Pancreas (tissue), 10 donors: ENCODE data around the gene DCC. TPM values are rescaled to one million over a fixed set of nuclear protein-coding genes. Genes with fewer than 3 reads are reported as not detected.

Source experiments
- ATAC-seq, 4 donors: fragments of 200-7000 bp; cut with Tn5 transposase; one replicate each; pipeline versions ENCODE4 v1.8.0 to v1.9.1; 2020; ENCODE audit warnings: mild to moderate bottlenecking in 4 of 4, moderate library complexity in 4 of 4
- DNase-seq, 6 donors: peaks; one replicate each; pipeline ENCODE4 v3.0.0-alpha.2; 2020
- FAIRE-seq: peaks from 2 replicates; lab custom pipeline; 2012; peaks lifted over from hg19 to GRCh38; lab: Jason Lieb, UNC
- H3K27ac ChIP-seq, 4 donors: fragments of 200-600 bp; sonication (generic); 1 replicate in 3 of 4; 2 replicates in 1 of 4; pipeline versions ENCODE4 v1.5.0 to v1.8.0; 2020
- H3K27me3 ChIP-seq, 4 donors: fragments of 200-600 bp; one replicate each; pipeline ENCODE4 v1.8.0; 2021
- H3K36me3 ChIP-seq, 3 donors: fragments of 200-600 bp; sonication (generic) in 1 of 3; one replicate each; pipeline versions ENCODE4 v1.5.0 to v1.8.0; 2020 to 2021
- H3K4me1 ChIP-seq, 3 donors: fragments of 200-600 bp; one replicate each; pipeline ENCODE4 v1.8.0; 2021
- H3K4me3 ChIP-seq, 4 donors: fragments of 200-600 bp; sonication (generic) in 2 of 4; one replicate each; pipeline versions ENCODE4 v1.5.0 to v1.8.0; 2020 to 2021
- H3K9me3 ChIP-seq, 4 donors: fragments of 200-600 bp; one replicate each; pipeline ENCODE4 v1.8.0; 2021
- CTCF ChIP-seq, 4 donors: fragments of 200-600 bp; sonication (generic) in 3 of 4; IDR thresholded peaks; one replicate each; pipeline versions ENCODE4 v1.5.0 to v1.8.0; 2021; ENCODE audit warnings: antibody characterized with exemption in 4 of 4
- WGBS, 2 donors: extraction: QIAGEN DNeasy Blood & Tissue Kit; methylation state at CpG; one replicate each; pipeline ENCODE4 v1.1.7; 2013; 5-methylcytosine and 5-hydroxymethylcytosine counted together
- intact Hi-C, 3 donors: fragments of 100-400 bp; cut with DNase I; formaldehyde crosslinking; loops; one replicate each; pipeline versions ENCODE4 v1.11.1 to v1.14.2; 2022
- polyA plus RNA-seq, 2 donors: library from polyadenylated mRNA; stranded (reverse); fragments of 200-250 nt; gene quantifications; one replicate each; pipeline ENCODE4 v1.2.3, GENCODE V29; 2013
- total RNA-seq, 6 donors: library from RNA; stranded (reverse); fragmentation: NEBNext Ultra II Directional in 4 of 6; extraction: Animal tissue kit (Norgen Biotek cat#: 25700) in 4 of 6; gene quantifications; one replicate each; pipeline versions ENCODE4 v1.2.1 to v1.2.4, GENCODE V29; 2021 to 2023
- donor health status: healthy with polysubstance abuse.
- donor health status: DM: no; HTN: no; CAD: no; lungs with moderate emphysema.
- donor health status: DM: no; HTN: no; CAD: no.
- donor health status: control.
- donor health status: control.
- donor health status: Bipolar disorder and iron deficiency.
- donor health status: DM: yes; HTN: yes; CAD: no.
- donor health status: DM: no; HTN: no; CAD: no.
- donor health status: DM: no; HTN: no; CAD: no.
- donor health status: DM: yes; HTN: yes; CAD: no.

DCC gene
- total and polyA plus RNA-seq, 8 donors: 0.18 to 0.44 (median 0.28) TPM; not detected in 1

GRCh38 chr18:52953387-52953786 is 613.4 kb downstream of the DCC start:
- TF ChIP-seq CTCF (IDR thresholded peaks at IDR 0.05): no peak
- H3K27me3 ChIP-seq: no peaks in the 10 kb centered on the region
- ATAC-seq: peak in 1 of 4 donors; percentile 18
- no peak overlapping the region for H3K4me3 ChIP-seq
- H3K4me1 ChIP-seq: no peaks in the 10 kb centered on the region
- no peak for FAIRE-seq
- no peaks in the 10 kb centered on the region for H3K9me3 ChIP-seq
- no peak for DNase-seq
- no peak overlapping the region for H3K27ac ChIP-seq
- intact Hi-C loops: no loop called here
- 16 to 18% methylated on average over 3 of the region's 3 CpGs for WGBS, 2 donors
- no peaks in the 10 kb centered on the region for H3K36me3 ChIP-seq

GRCh38 chr18:52963481-52963880 is 623.5 kb downstream of the DCC start:
- Histone ChIP-seq H3K4me3 (no peak overlapping the region), H3K36me3 (no peaks in the 10 kb centered on the region), H3K27ac (no peak overlapping the region), H3K9me3 (no peaks in the 10 kb centered on the region), H3K27me3 (no peaks in the 10 kb centered on the region), H3K4me1 (no peaks in the 10 kb centered on the region)
- intact Hi-C loops: no loop called here
- no peak for FAIRE-seq
- 60 to 70% methylated on average over 2 of the region's 2 CpGs for WGBS, 2 donors
- DNase-seq: no peak
- TF ChIP-seq CTCF (IDR thresholded peaks at IDR 0.05): no peak
- ATAC-seq: no peak

- no peaks in the 10 kb centered on the region for H3K27me3 ChIP-seq
- intact Hi-C loops: no loop called here
- ATAC-seq (no peak), DNase-seq (no peak), FAIRE-seq (no peak)
- H3K9me3 ChIP-seq: no peaks in the 10 kb centered on the region
- H3K27ac ChIP-seq: no peak overlapping the region
- H3K4me3 ChIP-seq: no peak overlapping the region
- 74 to 82% methylated on average over 2 of the region's 2 CpGs for WGBS, 2 donors
- H3K36me3 ChIP-seq: no peaks in the 10 kb centered on the region
- no peaks in the 10 kb centered on the region for H3K4me1 ChIP-seq
- TF ChIP-seq CTCF (IDR thresholded peaks at IDR 0.05): no peak
These were observed 630.7 kb downstream of the DCC start for GRCh38 chr18:52970686-52971085.

- no peak for ATAC-seq
- Histone ChIP-seq H3K36me3 (no peaks in the 10 kb centered on the region), H3K27me3 (no peaks in the 10 kb centered on the region), H3K9me3 (no peaks in the 10 kb centered on the region), H3K4me3 (no peak overlapping the region), H3K27ac (no peak overlapping the region), H3K4me1 (no peaks in the 10 kb centered on the region)
- WGBS, 2 donors: 75% methylated on average over 2 of the region's 2 CpGs
- no peak for DNase-seq
- no peak for FAIRE-seq
- intact Hi-C loops: no loop called here
- no peak for TF ChIP-seq CTCF (IDR thresholded peaks at IDR 0.05)
These were observed 631.1 kb downstream of the DCC start for GRCh38 chr18:52971097-52971496.

GRCh38 chr18:52979892-52980291 is 639.9 kb downstream of the DCC start:
- FAIRE-seq (no peak), DNase-seq (no peak), ATAC-seq (no peak)
- no peaks in the 10 kb centered on the region for H3K9me3 ChIP-seq
- H3K4me1 ChIP-seq: no peaks in the 10 kb centered on the region
- H3K4me3 ChIP-seq: no peak overlapping the region
- no peaks in the 10 kb centered on the region for H3K27me3 ChIP-seq
- intact Hi-C loops: no loop called here
- no peak for TF ChIP-seq CTCF (IDR thresholded peaks at IDR 0.05)
- no peaks in the 10 kb centered on the region for H3K36me3 ChIP-seq
- no peak overlapping the region for H3K27ac ChIP-seq
- WGBS, 2 donors: 54 to 66% methylated on average over 6 of the region's 6 CpGs
